Measurements from ENCODE around the gene FAM222A.

- TF ChIP-seq CTCF (IDR thresholded peaks at IDR 0.05 in 4 of 5, conservative IDR thresholded peaks at IDR 0.05 in 1 of 5) (no peak), POLR2A (IDR thresholded peaks at IDR 0.05) (no peak)
Observed at GRCh38 chr12:109811624-109811995, 98.0 kb downstream of the FAM222A start.

Data from gastrocnemius medialis (tissue), 4 donors.